MCF 10A (cell line): ENCODE measurements around the gene ZFYVE28. TPM values are rescaled to one million over a fixed set of nuclear protein-coding genes. Genes with fewer than 3 reads are reported as not detected.
A peak's percentile ranks its signal among the peaks of the same experiment; 100 is the strongest.

Experiments used
- BruUV-seq: library from RNA; stranded (reverse); fragments of 400-500 nt; replicated peaks from 2 replicates; lab custom pipeline; 2021; lab: Mats Ljungman, UMichigan
- CTCF ChIA-PET: fragments of 300-600 bp; sonication (Branson Sonifier 250); formaldehyde crosslinking; extraction: SDS; loops from one replicate; lab custom pipeline; 2021; ENCODE audit warnings: antibody characterized with exemption, inconsistent platforms; lab: Yijun Ruan, JAX
- POLR2A ChIA-PET: fragments of 300-600, 350-650 bp; sonication (Branson Sonifier 250); formaldehyde crosslinking; extraction: SDS; loops from one replicate; lab custom pipeline; 2020; ENCODE audit warnings: antibody characterized with exemption, inconsistent platforms; lab: Yijun Ruan, JAX
- DNase-seq: peaks from one replicate; pipeline ENCODE4 v3.0.0-alpha.2; 2018; ENCODE audit not compliant: unreplicated experiment
- H3K27ac Mint-ChIP-seq: one replicate; pipeline ENCODE4 v1.8.0; 2022; ENCODE audit warnings: mild to moderate bottlenecking, low read depth, mixed read lengths; ENCODE audit not compliant: unreplicated experiment
- H3K27me3 Mint-ChIP-seq: one replicate; pipeline ENCODE4 v1.8.0; 2022; ENCODE audit warnings: mixed read lengths; ENCODE audit not compliant: insufficient read depth, unreplicated experiment
- H3K36me3 Mint-ChIP-seq: one replicate; pipeline ENCODE4 v1.8.0; 2022; ENCODE audit warnings: mild to moderate bottlenecking, moderate library complexity, mixed read lengths; ENCODE audit not compliant: insufficient read depth, unreplicated experiment
- H3K4me1 Mint-ChIP-seq: one replicate; pipeline ENCODE4 v1.8.0; 2022; ENCODE audit warnings: mixed read lengths; ENCODE audit not compliant: insufficient read depth, unreplicated experiment
- H3K4me3 Mint-ChIP-seq: one replicate; pipeline ENCODE4 v1.8.0; 2022; ENCODE audit warnings: mild to moderate bottlenecking, moderate library complexity, mixed read lengths; ENCODE audit not compliant: unreplicated experiment
- H3K9me3 Mint-ChIP-seq: one replicate; pipeline ENCODE4 v1.8.0; 2022; ENCODE audit warnings: mixed read lengths; ENCODE audit not compliant: unreplicated experiment
- CTCF ChIP-seq: fragments of 200-600 bp; IDR thresholded peaks from one replicate; pipeline ENCODE4 v1.8.0; 2022; ENCODE audit warnings: antibody characterized with exemption, mild to moderate bottlenecking; ENCODE audit not compliant: unreplicated experiment
- intact Hi-C: fragments of 100-400 bp; cut with micrococcal nuclease; formaldehyde crosslinking; loops from 2 replicates; pipeline ENCODE4 v1.14.1; 2022
- total RNA-seq: library from RNA; stranded (reverse); gene quantifications from 2 replicates; pipeline ENCODE4 v1.2.3, GENCODE V29; 2022

Gene ZFYVE28
- total RNA-seq, 1 experiment from 2014 or later = 1.6 TPM

DNA sequence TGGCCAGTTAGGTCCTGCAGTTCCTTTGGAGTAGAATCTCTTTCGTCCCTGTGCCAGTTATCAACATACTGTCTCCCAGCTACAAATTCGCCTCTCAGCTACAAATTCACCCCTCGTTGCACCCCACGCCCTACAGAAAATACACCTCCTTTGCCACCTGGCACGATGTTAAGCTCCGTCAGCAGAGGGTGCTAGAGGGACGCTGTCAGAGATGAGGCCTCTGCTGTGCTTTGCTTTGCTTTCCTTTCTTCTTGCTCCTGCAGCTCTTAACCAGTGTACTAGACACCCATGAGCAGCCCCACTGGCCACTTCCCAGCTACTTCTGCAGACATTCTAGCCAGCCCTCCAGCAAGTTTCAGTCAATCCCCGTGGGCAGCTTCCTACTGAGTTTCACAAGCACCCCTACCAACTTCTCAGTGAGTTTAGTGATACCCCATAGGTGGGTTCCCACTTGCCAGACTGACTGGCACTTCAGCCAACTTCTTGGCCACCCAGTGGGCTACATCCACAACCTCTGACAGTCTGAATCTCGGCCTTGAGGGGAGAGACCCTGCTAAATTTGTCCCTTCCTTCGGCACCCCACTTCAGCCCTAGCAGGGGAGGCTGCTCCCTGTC, 198.3 kb downstream of the ZFYVE28 start:
- Mint-ChIP-seq H3K9me3 (no peaks in the 10 kb centered on the region), H3K27ac (peak overlapping the region; percentile 21), H3K4me1 (peaks cover 8% of the 10 kb centered on the region), H3K4me3 (no peak overlapping the region), H3K36me3 (peaks cover 13% of the 10 kb centered on the region), H3K27me3 (no peaks in the 10 kb centered on the region)
- intact Hi-C loops = loop anchor here (1.0 kb wide), 3 partner anchors 134 to 242 kb away; no protein-coding TSS in a partner anchor
- peak; percentile 78 for DNase-seq
- ChIA-PET POLR2A (interaction anchor here (0.8 to 1.8 kb wide), 7 partner anchors 12 to 405 kb away, joined by 3 to 11 read pairs (median 4); partner anchors contain the start of genes CFAP99 and RNF4), CTCF (interaction anchor here (0.6 to 4.0 kb wide), 29 partner anchors 11 to 598 kb away, joined by 3 to 46 read pairs (median 4); partner anchors contain the start of genes HAUS3, POLN and RNF4)
- no TSS peak for BruUV-seq
- peak; percentile 90 for TF ChIP-seq CTCF

Other genes starting within 250 kb of the ZFYVE28 start
- 13.3 and 13.9 TPM in 2 replicates for gene HAUS3, start 176.5 kb downstream of the ZFYVE28 start, total RNA-seq
- gene POLN, start 176.5 kb downstream of the ZFYVE28 start, total RNA-seq = 2.8 and 3.1 TPM in 2 replicates
- gene MXD4, start 156.5 kb downstream of the ZFYVE28 start, total RNA-seq = 42.8 and 50.2 TPM in 2 replicates
- 0.16 TPM in 1 of 2 replicates, not detected in the other for gene CFAP99, start 310 bp upstream of the ZFYVE28 start, total RNA-seq
- 81.4 and 89.7 TPM in 2 replicates for gene RNF4, start 50.5 kb upstream of the ZFYVE28 start, total RNA-seq
- gene FAM193A, start 118.0 kb upstream of the ZFYVE28 start, total RNA-seq = 30.7 and 31.3 TPM in 2 replicates